ENCODE data around the gene MAD2L2.

DNA sequence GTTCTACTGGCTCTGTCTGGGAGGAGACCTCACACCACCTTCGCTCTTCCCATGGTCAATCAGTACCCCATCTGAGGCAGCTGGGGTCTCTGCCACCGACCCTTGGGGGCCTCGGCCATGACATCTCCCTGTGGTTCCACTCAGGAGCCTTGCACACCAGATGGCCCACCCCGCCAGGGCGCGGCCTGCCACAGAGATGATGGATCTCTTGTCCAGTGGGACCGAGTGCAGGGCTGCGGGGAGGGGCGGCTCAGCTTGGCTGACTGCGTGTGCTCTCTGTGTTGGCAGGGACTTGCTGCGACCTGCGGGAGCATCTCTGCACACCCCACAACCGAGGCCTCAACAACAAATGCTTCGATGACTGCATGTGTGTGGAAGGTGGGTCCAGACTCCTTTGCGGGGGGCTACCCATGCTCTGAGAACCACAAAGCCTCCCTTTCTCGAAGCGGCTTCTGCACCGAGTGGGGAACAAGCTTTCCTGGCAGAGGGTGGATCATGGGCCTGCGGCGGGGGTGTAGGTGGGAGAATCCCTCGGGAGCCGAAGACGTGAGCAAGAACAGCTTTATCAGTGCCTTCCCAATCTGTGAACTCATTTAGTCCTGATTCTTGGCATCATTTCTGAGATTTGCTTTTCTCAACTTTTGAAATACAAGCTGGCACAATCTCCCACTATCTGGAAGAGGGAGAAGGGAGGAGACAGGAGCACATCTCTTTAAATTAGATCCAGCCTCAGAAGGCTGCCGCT lies 34.1 kb upstream of the MAD2L2 start:
- TF ChIP-seq CTCF (IDR thresholded peaks at IDR 0.05) (no peak), POLR2AphosphoS5 (IDR thresholded peaks at IDR 0.05) (no peak), POLR2A (IDR thresholded peaks at IDR 0.05) (no peak)

Data from transverse colon (tissue), 4 donors.